GM18519 (cell line): Measurements from ENCODE around the gene CLMP.
"Not testable (repeated sequence)": the region's sequence is repeated elsewhere in the genome, so short reads cannot be mapped to it uniquely, and the experiment has no call there.

Source experiments
- ATAC-seq: cut with Tn5 transposase; IDR thresholded peaks from one replicate; pipeline ENCODE4 v1.9.1; 2021; ENCODE audit warnings: mild to moderate bottlenecking, moderate library complexity; ENCODE audit not compliant: unreplicated experiment, low FRiP score

The CLMP gene

DNA sequence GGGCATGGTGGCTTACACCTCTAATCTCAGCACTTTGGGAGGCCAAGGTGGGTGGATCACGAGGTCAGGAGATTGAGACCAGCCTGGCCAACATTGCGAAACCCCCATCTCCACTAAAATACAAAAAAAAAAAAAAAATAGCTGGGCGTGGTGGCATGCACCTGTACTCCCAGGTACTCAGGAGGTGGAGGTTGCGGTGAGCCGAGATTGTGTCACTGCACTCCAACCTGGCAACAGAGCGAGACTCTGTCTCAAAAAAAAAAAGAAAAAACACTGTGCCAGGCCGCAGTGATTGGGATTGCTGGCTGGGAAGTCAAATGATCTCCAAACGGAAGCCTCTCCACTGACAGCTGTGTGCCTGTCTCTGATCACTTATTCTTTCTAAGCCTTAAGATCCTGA lies 104.9 kb downstream of the CLMP start:
- ATAC-seq, result not testable (repeated sequence)

GRCh38 chr11:123088896-123089295 lies 106.2 kb downstream of the CLMP start:
- not testable (repeated sequence) for ATAC-seq

GRCh38 chr11:123087657-123088056 lies 107.4 kb downstream of the CLMP start:
- peak; percentile 79 for ATAC-seq

- no peak for ATAC-seq
These were observed 108.7 kb downstream of the CLMP start for GRCh38 chr11:123086305-123086704.

- no peak for ATAC-seq
These were observed 109.6 kb downstream of the CLMP start for GRCh38 chr11:123085497-123085896.

DNA sequence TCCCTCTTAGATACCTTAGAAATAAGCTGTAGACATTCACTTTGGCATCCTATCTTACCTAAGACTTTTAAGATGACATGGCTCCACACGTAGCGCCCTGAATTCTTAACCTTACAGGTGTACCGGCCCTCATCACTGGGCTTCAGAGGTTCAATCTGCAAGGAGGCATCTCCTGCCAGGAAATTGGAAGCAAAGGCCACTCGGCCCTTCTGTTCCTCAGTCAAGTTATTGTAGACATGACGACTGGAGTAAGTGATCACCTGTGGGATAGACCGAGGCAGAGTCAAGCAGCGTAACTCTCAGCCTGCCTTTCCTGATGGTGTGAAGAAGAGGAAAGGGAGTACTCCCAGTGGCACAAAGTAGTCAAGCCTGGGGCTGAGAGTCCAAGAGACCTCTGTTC lies 110.6 kb downstream of the CLMP start:
- ATAC-seq, result no peak

GRCh38 chr11:123083623-123084029 lies 111.4 kb downstream of the CLMP start:
- ATAC-seq, result no peak

- no peak for ATAC-seq
These were observed 112.1 kb downstream of the CLMP start for GRCh38 chr11:123082977-123083376.

DNA sequence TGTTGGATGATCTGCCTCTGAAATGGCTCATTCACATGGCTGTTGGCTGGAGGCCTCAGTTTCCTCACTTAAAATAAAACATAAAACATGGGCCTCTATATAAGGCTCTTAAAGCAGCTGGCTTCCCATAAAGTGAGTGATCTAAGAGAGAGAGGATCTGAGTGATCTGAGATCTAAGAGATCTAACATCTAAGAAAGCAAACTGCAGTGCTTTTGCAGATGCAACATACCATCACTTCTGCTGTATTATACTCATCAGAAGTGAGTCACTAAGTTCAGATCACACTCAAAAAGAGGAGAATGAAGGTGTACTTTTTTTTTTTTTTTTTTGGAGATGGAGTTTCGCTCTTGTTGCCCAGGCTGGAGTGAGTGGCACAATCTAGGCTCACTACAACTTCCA lies 115.0 kb downstream of the CLMP start:
- no peak for ATAC-seq

- ATAC-seq, result no peak
These were observed 118.6 kb downstream of the CLMP start for GRCh38 chr11:123076484-123076883.

DNA sequence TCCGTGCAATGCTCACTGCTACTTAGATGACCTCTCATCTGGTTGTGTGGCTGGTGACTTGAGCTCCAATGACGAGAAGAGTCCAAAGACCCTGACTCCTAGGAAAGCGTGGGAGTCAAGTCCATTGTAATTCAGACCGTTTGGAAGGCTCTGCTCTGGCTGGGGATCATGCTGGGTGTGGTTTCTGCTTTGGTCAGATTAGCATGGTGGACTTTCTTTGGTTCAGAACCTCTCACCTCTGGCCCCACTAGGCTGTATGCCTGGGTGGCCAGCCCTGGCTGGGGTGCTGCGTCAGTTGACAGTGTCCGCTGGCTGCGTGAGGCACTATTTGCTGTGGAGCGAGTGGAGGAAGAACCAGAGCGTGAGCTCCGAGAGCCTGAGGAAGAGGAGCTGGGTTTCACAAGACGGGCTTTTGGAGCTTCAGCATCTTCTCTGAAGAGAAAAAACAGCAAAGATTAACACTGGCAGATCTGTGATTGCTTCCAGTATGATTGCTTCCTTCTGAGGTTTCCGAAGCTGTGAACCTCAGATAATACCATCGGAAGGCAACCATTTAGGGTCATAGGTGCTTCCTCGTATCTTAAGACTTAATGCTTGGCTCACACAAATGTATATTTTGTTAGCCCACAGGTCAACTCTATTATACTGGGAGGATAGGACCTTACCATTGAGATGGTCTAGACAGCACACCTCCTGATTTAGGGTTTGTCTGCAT lies 121.5 kb downstream of the CLMP start:
- no peak for ATAC-seq

DNA sequence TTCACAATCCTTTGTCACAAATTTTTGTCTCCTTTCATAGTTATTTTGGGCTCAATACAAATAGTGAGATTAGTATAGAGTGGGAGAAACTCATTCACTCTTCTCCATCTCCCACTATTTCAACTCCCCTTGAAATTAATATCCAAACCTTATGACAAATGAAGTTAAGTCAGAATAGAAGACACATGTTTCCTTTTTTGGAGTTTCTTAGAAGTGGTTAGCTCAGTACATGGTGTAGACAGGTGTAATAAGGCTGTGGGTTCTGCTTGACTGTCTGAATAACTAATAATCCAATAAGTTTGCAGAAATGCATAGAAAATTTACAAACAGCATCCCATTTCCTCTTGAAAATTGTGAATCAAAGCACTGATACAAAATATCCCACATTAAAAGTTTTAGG lies 122.3 kb downstream of the CLMP start:
- no peak for ATAC-seq

GRCh38 chr11:123072332-123072761 lies 122.7 kb downstream of the CLMP start:
- ATAC-seq, result no peak

GRCh38 chr11:123069908-123070821 lies 124.9 kb downstream of the CLMP start:
- ATAC-seq, result peak; percentile 36

GRCh38 chr11:123065621-123066020 lies 129.4 kb downstream of the CLMP start:
- ATAC-seq, result no peak

GRCh38 chr11:123063826-123064657 lies 131.0 kb downstream of the CLMP start:
- ATAC-seq, result no peak

- ATAC-seq, result no peak
These were observed 131.9 kb downstream of the CLMP start for GRCh38 chr11:123062892-123063825.

- peak; percentile 73 for ATAC-seq
These were observed 132.7 kb downstream of the CLMP start for GRCh38 chr11:123062158-123062891.
